GM12878 (cell line): Measurements from ENCODE around the gene GAP43. TPM values are rescaled to one million over a fixed set of nuclear protein-coding genes. Genes with fewer than 3 reads are reported as not detected.

ENCODE experiments used
- ATAC-seq: fragments of 200-7000 bp; cut with Tn5 transposase; 3 replicates; pipeline ENCODE4 v1.9.1; 2020; ENCODE audit warnings: mild to moderate bottlenecking, moderate library complexity
- BruUV-seq: library from RNA; stranded (reverse); fragments of 400-500 nt; replicated peaks from 2 replicates; lab custom pipeline; 2021; lab: Mats Ljungman, UMichigan
- CTCF ChIA-PET: fragments of 300-600 bp; sonication (Branson Sonifier 250); formaldehyde crosslinking; extraction: SDS; loops from one replicate; lab custom pipeline; 2021; ENCODE audit warnings: inconsistent platforms; lab: Yijun Ruan, JAX
- POLR2A ChIA-PET: fragments of 350-600 bp; formaldehyde crosslinking; extraction: SDS; loops from one replicate; lab custom pipeline; 2021; ENCODE audit warnings: inconsistent platforms; lab: Charles Lee
- RAD21 ChIA-PET: fragments of 300-600 bp; sonication (Branson Sonifier 250); formaldehyde crosslinking; loops from one replicate; lab custom pipeline; 2023; ENCODE audit warnings: antibody characterized with exemption; ENCODE audit not compliant: unreplicated experiment; lab: Charles Lee
- SMC1A ChIA-PET: fragments of 300-600 bp; sonication (Branson Sonifier 250); formaldehyde crosslinking; loops from one replicate; lab custom pipeline; 2023; ENCODE audit not compliant: unreplicated experiment, uncharacterized antibody; lab: Charles Lee
- DNase-seq: peaks from one replicate; pipeline ENCODE4 v3.0.0-alpha.2; 2011; ENCODE audit warnings: low read depth, low spot score
- FAIRE-seq: peaks from 3 replicates; lab custom pipeline; 2011; peaks lifted over from hg19 to GRCh38; lab: Jason Lieb, UNC
- H2AFZ ChIP-seq: 2 replicates; pipeline ENCODE4 v1.6.0; 2011; ENCODE audit warnings: low read depth, low read length, control low read depth; ENCODE audit not compliant: control insufficient read depth
- H3K27ac ChIP-seq: 2 replicates; pipeline ENCODE4 v1.5.1; 2011; ENCODE audit warnings: control low read depth; ENCODE audit not compliant: control insufficient read depth, insufficient read depth
- H3K27me3 ChIP-seq, 2 experiments: replicated peaks in 1 of 2; 2 replicates each; pipeline versions ENCODE4 v1.6.0 to v1.6.1; 2011; ENCODE audit warnings: low read length in 1 of 2; ENCODE audit not compliant: control insufficient read depth in 2 of 2, insufficient read depth in 2 of 2
- H3K36me3 ChIP-seq, 2 experiments: 2 replicates each; pipeline ENCODE4 v1.5.1; 2011; ENCODE audit warnings: low read length in 1 of 2; ENCODE audit not compliant: control insufficient read depth in 2 of 2, insufficient read depth in 2 of 2
- H3K4me1 ChIP-seq: 2 replicates; pipeline ENCODE4 v1.6.1; 2011; ENCODE audit warnings: mild to moderate bottlenecking, low read length, moderate library complexity, mixed read lengths; ENCODE audit not compliant: control insufficient read depth, insufficient read depth
- H3K4me2 ChIP-seq: 2 replicates; pipeline ENCODE4 v1.6.0; 2011; ENCODE audit warnings: control low read depth; ENCODE audit not compliant: control insufficient read depth, insufficient read depth
- H3K4me3 ChIP-seq: fragments of 200-600 bp; sonication (generic); 2 replicates; pipeline ENCODE4 v1.5.1; 2016
- H3K79me2 ChIP-seq: 2 replicates; pipeline ENCODE4 v1.6.0; 2011; ENCODE audit warnings: low read length; ENCODE audit not compliant: control insufficient read depth, insufficient read depth
- H3K9ac ChIP-seq: 2 replicates; pipeline ENCODE4 v1.8.0; 2011; ENCODE audit warnings: low read length, control low read depth, mixed read lengths; ENCODE audit not compliant: control insufficient read depth, insufficient read depth
- H3K9me3 ChIP-seq: replicated peaks from 3 replicates; pipeline ENCODE4 v1.5.1; 2011; ENCODE audit warnings: mild to moderate bottlenecking, low read length; ENCODE audit not compliant: control insufficient read depth, insufficient read depth
- H4K20me1 ChIP-seq: 2 replicates; pipeline ENCODE4 v1.6.0; 2011; ENCODE audit not compliant: control insufficient read depth, insufficient read depth
- BACH1 ChIP-seq: fragments of 450-650 bp; IDR thresholded peaks from 2 replicates; pipeline ENCODE4 v1.6.1; 2017; ENCODE audit warnings: mild to moderate bottlenecking, borderline replicate concordance
- FOXM1 ChIP-seq: IDR thresholded peaks from 2 replicates; pipeline ENCODE4 v1.6.1; 2012; ENCODE audit warnings: low read depth, mild to moderate bottlenecking, inconsistent platforms, low read length, moderate library complexity
- RBBP5 ChIP-seq: fragments of 200-600 bp; sonication (generic); conservative IDR thresholded peaks from 2 replicates; pipeline ENCODE4 v1.6.1; 2016
- WGBS: methylation state at CpG from one replicate; pipeline ENCODE4 v1.1.6; 2016; ENCODE audit warnings: low lambda C conversion rate; ENCODE audit not compliant: insufficient replicate concordance, insufficient coverage; ENCODE audit errors: missing lambda C conversion rate; 5-methylcytosine and 5-hydroxymethylcytosine counted together
- in situ Hi-C: fragments of 300-500 bp; cut with MboI; formaldehyde crosslinking; loops from 9 replicates; pipeline ENCODE4 v1.14.3; 2018; ENCODE audit warnings: mixed read lengths
- intact Hi-C: fragments of 100-400 bp; cut with micrococcal nuclease; formaldehyde crosslinking; loops from one replicate; pipeline ENCODE4 v1.14.2; 2022; ENCODE audit not compliant: unreplicated experiment
- polyA plus RNA-seq, 11 experiments: library from polyadenylated mRNA; depleted of rRNA in 4 of 11; unstranded in 6 of 11; stranded (reverse) in 5 of 11; fragments of >200 nt; fragmentation: Nextera tagmentation in 4 of 11; fragmentation: Illumina TruSeq in 1 of 11; extraction: Ambion mirVana in 4 of 11; extraction: Trizol in 1 of 11; gene quantifications; 1 replicate in 1 of 11; 2 replicates in 10 of 11; pipeline versions ENCODE4 v1.2.1 to v1.2.3, GENCODE V29; 2011 to 2016; ENCODE audit warnings: inconsistent platforms in 2 of 11, missing spikeins in 2 of 11, low read depth in 1 of 11
- total RNA-seq, 4 experiments: library from RNA; depleted of rRNA in 3 of 4; stranded (reverse); fragments of >200 nt in 3 of 4; fragmentation: Illumina TruSeq in 1 of 4; extraction: Trizol in 1 of 4; gene quantifications; 2 replicates each; pipeline versions ENCODE4 v1.2.1 to v1.2.3, GENCODE V29; 2013 to 2021
- TF ChIP-seq, protein P1 (sequence below): fragments of 450-650 bp; IDR thresholded peaks from 2 replicates; pipeline ENCODE4 v1.6.1; 2017; ENCODE audit warnings: low read depth, mild to moderate bottlenecking, moderate library complexity

The GAP43 gene
- total and polyA plus RNA-seq, 10 of the 15 experiments (the other 5 are each of a cell fraction or from before 2014, with no cell fraction given) = 0.06 to 0.16 TPM; not detected in 8

DNA sequence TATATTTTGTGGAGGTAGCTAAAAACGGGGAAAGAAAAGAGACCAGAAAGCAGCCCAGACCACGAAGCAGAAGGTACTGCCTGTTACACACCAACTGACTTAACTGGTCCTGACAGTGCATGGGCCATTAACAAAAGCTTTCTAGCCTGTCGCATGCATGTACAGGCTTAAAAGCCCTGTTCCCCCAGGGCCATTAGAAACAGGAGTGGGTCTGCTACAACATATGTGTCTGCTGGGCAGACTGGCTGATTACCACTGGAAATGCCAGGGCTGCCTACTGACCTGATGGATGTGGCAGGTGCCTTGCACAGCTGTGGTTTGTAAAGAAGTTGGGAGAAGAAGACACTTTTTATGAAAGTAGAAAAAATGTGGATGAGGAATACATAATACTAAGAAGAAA, 137.4 kb downstream of the GAP43 start:
- no peaks in the 10 kb centered on the region for H3K4me1 ChIP-seq
- H3K27me3 ChIP-seq = no peaks in the 10 kb centered on the region
- BruUV-seq = no TSS peak
- H3K36me3 ChIP-seq = no peaks in the 10 kb centered on the region
- no peak overlapping the region for H3K4me3 ChIP-seq
- no peaks in the 10 kb centered on the region for H4K20me1 ChIP-seq
- CTCF ChIA-PET = interaction anchor here (1.4 kb wide), 1 partner anchor 67 kb away, joined by 4 read pairs; no protein-coding TSS in a partner anchor
- SMC1A ChIA-PET = no interaction called here
- in situ Hi-C loops (no loop called here), intact Hi-C loops (no loop called here)
- no peak overlapping the region for H2AFZ ChIP-seq
- no peaks in the 10 kb centered on the region for H3K79me2 ChIP-seq
- RAD21 ChIA-PET = no interaction called here
- POLR2A ChIA-PET = no interaction called here
- H3K9ac ChIP-seq = no peak overlapping the region
- DNase-seq = no peak
- H3K27ac ChIP-seq = no peak overlapping the region
- no peak overlapping the region for H3K4me2 ChIP-seq
- no peak for FAIRE-seq
- no peak for ATAC-seq
- no peaks in the 10 kb centered on the region for H3K9me3 ChIP-seq
- TF ChIP-seq, protein P1, sequence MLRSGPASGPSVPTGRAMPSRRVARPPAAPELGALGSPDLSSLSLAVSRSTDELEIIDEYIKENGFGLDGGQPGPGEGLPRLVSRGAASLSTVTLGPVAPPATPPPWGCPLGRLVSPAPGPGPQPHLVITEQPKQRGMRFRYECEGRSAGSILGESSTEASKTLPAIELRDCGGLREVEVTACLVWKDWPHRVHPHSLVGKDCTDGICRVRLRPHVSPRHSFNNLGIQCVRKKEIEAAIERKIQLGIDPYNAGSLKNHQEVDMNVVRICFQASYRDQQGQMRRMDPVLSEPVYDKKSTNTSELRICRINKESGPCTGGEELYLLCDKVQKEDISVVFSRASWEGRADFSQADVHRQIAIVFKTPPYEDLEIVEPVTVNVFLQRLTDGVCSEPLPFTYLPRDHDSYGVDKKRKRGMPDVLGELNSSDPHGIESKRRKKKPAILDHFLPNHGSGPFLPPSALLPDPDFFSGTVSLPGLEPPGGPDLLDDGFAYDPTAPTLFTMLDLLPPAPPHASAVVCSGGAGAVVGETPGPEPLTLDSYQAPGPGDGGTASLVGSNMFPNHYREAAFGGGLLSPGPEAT = no peak
- no peak for TF ChIP-seq RBBP5
- TF ChIP-seq FOXM1 = no peak
- TF ChIP-seq, all 136 proteins: peak for 0
- 27% methylated on average over 3 of the region's 3 CpGs for WGBS

DNA sequence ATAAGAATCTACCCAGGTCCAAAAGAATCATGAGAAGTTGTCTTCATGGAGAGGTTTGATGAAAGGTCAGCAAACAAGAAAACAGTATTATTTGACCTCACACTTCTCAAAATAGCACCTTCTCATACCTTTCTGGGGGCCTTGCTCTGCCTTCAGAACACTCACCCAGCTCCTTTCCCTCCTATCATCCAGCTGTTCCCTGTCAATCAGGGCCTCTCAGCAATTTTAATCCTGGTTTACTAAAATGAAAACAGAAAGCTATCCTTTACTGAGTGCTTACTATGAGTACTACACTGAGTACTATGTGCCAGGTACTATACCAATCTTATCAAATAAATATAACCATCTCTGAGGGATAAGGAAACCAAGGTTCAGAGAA, 138.6 kb downstream of the GAP43 start:
- H3K27me3 ChIP-seq = no peaks in the 10 kb centered on the region
- ChIA-PET CTCF (no interaction called here), RAD21 (no interaction called here), SMC1A (no interaction called here), POLR2A (interaction anchor here (0.6 kb wide), 1 partner anchor 133 kb away, joined by 3 read pairs; no protein-coding TSS in a partner anchor)
- intact Hi-C loops (no loop called here), in situ Hi-C loops (no loop called here)
- H4K20me1 ChIP-seq = no peaks in the 10 kb centered on the region
- BruUV-seq = no TSS peak
- no peak overlapping the region for H3K27ac ChIP-seq
- DNase-seq = no peak
- no peak for FAIRE-seq
- H3K36me3 ChIP-seq = no peaks in the 10 kb centered on the region
- ATAC-seq = no peak
- no peak overlapping the region for H2AFZ ChIP-seq
- H3K4me1 ChIP-seq = no peaks in the 10 kb centered on the region
- H3K9ac ChIP-seq = no peak overlapping the region
- no peak for TF ChIP-seq BACH1
- no peaks in the 10 kb centered on the region for H3K79me2 ChIP-seq
- H3K4me3 ChIP-seq = no peak overlapping the region
- no peaks in the 10 kb centered on the region for H3K9me3 ChIP-seq
- no peak overlapping the region for H3K4me2 ChIP-seq
